DMS114 treated with DMSO at 0.1 percent for 48 hours (cell line): ENCODE data around the gene TCIRG1.
"Not testable (repeated sequence)": the region's sequence is repeated elsewhere in the genome, so short reads cannot be mapped to it uniquely, and the experiment has no call there.

Source experiments
- DNase-seq: peaks from one replicate; lab custom pipeline; 2025; ENCODE audit not compliant: unreplicated experiment; lab: John Stamatoyannopoulos, UW

The TCIRG1 gene

GRCh38 chr11:68077617-68078582 is 39.1 kb downstream of the TCIRG1 start:
- DNase-seq: no peak

- DNase-seq: no peak
These were observed 42.0 kb downstream of the TCIRG1 start for GRCh38 chr11:68080860-68081259.

GRCh38 chr11:68081691-68082090 is 42.9 kb downstream of the TCIRG1 start:
- no peak for DNase-seq

- DNase-seq: no peak
These were observed 43.7 kb downstream of the TCIRG1 start for GRCh38 chr11:68082481-68082880.

- no peak for DNase-seq
These were observed 44.7 kb downstream of the TCIRG1 start for GRCh38 chr11:68083517-68083916.

GRCh38 chr11:68089679-68090078 is 50.9 kb downstream of the TCIRG1 start:
- DNase-seq: no peak

GRCh38 chr11:68090287-68090686 is 51.5 kb downstream of the TCIRG1 start:
- DNase-seq: no peak

- DNase-seq: no peak
These were observed 51.9 kb downstream of the TCIRG1 start for GRCh38 chr11:68090706-68091105.

GRCh38 chr11:68092411-68092810 is 53.6 kb downstream of the TCIRG1 start:
- no peak for DNase-seq

GRCh38 chr11:68092946-68093345 is 54.1 kb downstream of the TCIRG1 start:
- not testable (repeated sequence) for DNase-seq

- DNase-seq: no peak
These were observed 54.7 kb downstream of the TCIRG1 start for GRCh38 chr11:68093565-68093964.

- no peak for DNase-seq
These were observed 58.1 kb downstream of the TCIRG1 start for GRCh38 chr11:68096962-68097361.

- no peak for DNase-seq
These were observed 60.2 kb downstream of the TCIRG1 start for GRCh38 chr11:68099057-68099456.

- no peak for DNase-seq
These were observed 60.9 kb downstream of the TCIRG1 start for GRCh38 chr11:68099474-68100405.
